Osteoblast (primary cell): ENCODE results near the gene MIS18A. TPM values are rescaled to one million over a fixed set of nuclear protein-coding genes. Genes with fewer than 3 reads are reported as not detected.
"Not testable (repeated sequence)": the region's sequence is repeated elsewhere in the genome, so short reads cannot be mapped to it uniquely, and the experiment has no call there.

Source experiments
- DNase-seq: peaks from one replicate; pipeline ENCODE4 v3.0.0; 2011; ENCODE audit warnings: low spot score, mixed read lengths; ENCODE audit not compliant: insufficient read length; ENCODE audit errors: missing footprints
- H2AFZ ChIP-seq: 2 replicates; pipeline ENCODE4 v1.6.0; 2011; ENCODE audit warnings: mild to moderate bottlenecking, low read length
- H3K27ac ChIP-seq: 2 replicates; pipeline ENCODE4 v1.5.1; 2011; ENCODE audit warnings: mild to moderate bottlenecking, low read depth, low read length, moderate library complexity
- H3K27me3 ChIP-seq: 2 replicates; pipeline ENCODE4 v1.6.0; 2012; ENCODE audit warnings: mild to moderate bottlenecking, control low read depth, inconsistent platforms, low read length, moderate library complexity; ENCODE audit not compliant: insufficient read depth
- H3K36me3 ChIP-seq: 2 replicates; pipeline ENCODE4 v1.5.1; 2011; ENCODE audit warnings: mild to moderate bottlenecking, low read length, control low read depth, moderate library complexity; ENCODE audit not compliant: insufficient read depth
- H3K4me1 ChIP-seq: 2 replicates; pipeline ENCODE4 v1.5.1; 2011; ENCODE audit warnings: mild to moderate bottlenecking, low read length, control low read depth, moderate library complexity; ENCODE audit not compliant: insufficient read depth
- H3K4me2 ChIP-seq: 2 replicates; pipeline ENCODE4 v1.6.0; 2011; ENCODE audit warnings: mild to moderate bottlenecking, low read length; ENCODE audit not compliant: insufficient read depth
- H3K4me3 ChIP-seq: fragments of 200-600 bp; sonication (generic); 3 replicates; pipeline ENCODE4 v1.5.1; 2012; ENCODE audit warnings: mild to moderate bottlenecking, low read length, inconsistent platforms; ENCODE audit not compliant: insufficient read depth
- H3K79me2 ChIP-seq: 2 replicates; pipeline ENCODE4 v1.6.0; 2012; ENCODE audit warnings: mild to moderate bottlenecking, low read length, control low read depth, inconsistent platforms; ENCODE audit not compliant: insufficient read depth
- H3K9me3 ChIP-seq: 2 replicates; pipeline ENCODE4 v1.5.1; 2011; ENCODE audit warnings: low read depth, low read length, control low read depth
- H4K20me1 ChIP-seq: 2 replicates; pipeline ENCODE4 v1.6.0; 2012; ENCODE audit warnings: mild to moderate bottlenecking, low read length, control low read depth; ENCODE audit not compliant: insufficient read depth
- total RNA-seq: library from RNA; depleted of rRNA; stranded (reverse); fragments of >200 nt; gene quantifications from 2 replicates; pipeline ENCODE4 v1.2.3, GENCODE V29; 2012
- TF ChIP-seq, protein P1 (sequence below): IDR thresholded peaks from 2 replicates; pipeline ENCODE4 v1.5.1; 2011; ENCODE audit warnings: mild to moderate bottlenecking, low read depth, low read length, moderate library complexity; ENCODE audit errors: extremely low read depth

The MIS18A gene
- total RNA-seq, 1 donor: 4.3 TPM

DNA sequence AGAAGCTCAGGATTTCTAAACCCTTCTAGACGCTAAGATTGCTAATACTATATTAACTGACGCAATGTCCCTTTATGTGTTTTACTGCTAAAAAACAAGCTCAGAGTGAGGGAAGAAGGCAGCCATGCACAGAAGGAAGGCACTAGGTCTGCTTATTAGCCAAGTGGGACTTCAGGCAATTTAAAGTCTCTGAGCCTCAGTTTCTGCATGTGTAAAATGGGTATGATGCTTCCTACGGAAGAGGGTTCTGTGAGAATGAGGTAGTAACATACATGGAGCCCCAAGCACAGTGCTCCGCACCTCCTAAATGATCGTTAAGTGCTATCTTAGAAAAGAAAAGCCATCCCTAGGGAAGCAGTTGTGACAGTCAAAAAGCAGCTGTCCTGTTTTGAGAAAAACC is 16.9 kb downstream of the MIS18A start:
- H2AFZ ChIP-seq: no peak overlapping the region
- H4K20me1 ChIP-seq: no peaks in the 10 kb centered on the region
- peaks cover 9% of the 10 kb centered on the region for H3K4me1 ChIP-seq
- TF ChIP-seq, protein P1, sequence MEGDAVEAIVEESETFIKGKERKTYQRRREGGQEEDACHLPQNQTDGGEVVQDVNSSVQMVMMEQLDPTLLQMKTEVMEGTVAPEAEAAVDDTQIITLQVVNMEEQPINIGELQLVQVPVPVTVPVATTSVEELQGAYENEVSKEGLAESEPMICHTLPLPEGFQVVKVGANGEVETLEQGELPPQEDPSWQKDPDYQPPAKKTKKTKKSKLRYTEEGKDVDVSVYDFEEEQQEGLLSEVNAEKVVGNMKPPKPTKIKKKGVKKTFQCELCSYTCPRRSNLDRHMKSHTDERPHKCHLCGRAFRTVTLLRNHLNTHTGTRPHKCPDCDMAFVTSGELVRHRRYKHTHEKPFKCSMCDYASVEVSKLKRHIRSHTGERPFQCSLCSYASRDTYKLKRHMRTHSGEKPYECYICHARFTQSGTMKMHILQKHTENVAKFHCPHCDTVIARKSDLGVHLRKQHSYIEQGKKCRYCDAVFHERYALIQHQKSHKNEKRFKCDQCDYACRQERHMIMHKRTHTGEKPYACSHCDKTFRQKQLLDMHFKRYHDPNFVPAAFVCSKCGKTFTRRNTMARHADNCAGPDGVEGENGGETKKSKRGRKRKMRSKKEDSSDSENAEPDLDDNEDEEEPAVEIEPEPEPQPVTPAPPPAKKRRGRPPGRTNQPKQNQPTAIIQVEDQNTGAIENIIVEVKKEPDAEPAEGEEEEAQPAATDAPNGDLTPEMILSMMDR: no peak
- no peaks in the 10 kb centered on the region for H3K9me3 ChIP-seq
- no peak overlapping the region for H3K4me2 ChIP-seq
- peaks cover 3% of the 10 kb centered on the region for H3K36me3 ChIP-seq
- H3K27ac ChIP-seq: no peak overlapping the region
- DNase-seq: no peak
- no peaks in the 10 kb centered on the region for H3K79me2 ChIP-seq
- H3K27me3 ChIP-seq: no peaks in the 10 kb centered on the region
- H3K4me3 ChIP-seq: no peak overlapping the region

DNA sequence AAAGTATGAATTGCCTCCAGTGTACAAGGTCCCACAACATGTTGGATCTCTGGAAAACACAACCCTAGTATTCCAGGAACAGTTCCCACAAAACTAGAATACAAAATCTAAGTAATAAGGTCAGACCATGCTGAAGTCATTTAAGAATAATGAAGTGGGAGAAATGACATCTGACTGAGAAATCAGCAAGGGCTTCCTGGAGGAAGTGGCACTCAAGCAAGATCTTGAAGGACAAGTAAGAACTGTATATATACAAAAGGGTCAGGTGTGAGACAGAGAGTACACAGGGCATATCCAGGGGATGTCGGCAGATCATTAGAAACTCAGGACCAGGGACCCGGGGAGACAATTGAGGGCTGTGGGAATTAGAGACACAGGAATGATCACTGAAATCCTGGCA is 18.7 kb downstream of the MIS18A start:
- H2AFZ ChIP-seq: no peak overlapping the region
- no peak overlapping the region for H3K4me2 ChIP-seq
- no peaks in the 10 kb centered on the region for H3K27me3 ChIP-seq
- no peaks in the 10 kb centered on the region for H3K79me2 ChIP-seq
- no peak for DNase-seq
- TF ChIP-seq, protein P1: no peak
- H3K36me3 ChIP-seq: no peaks in the 10 kb centered on the region
- H3K9me3 ChIP-seq: no peaks in the 10 kb centered on the region
- H4K20me1 ChIP-seq: no peaks in the 10 kb centered on the region
- no peak overlapping the region for H3K27ac ChIP-seq
- H3K4me1 ChIP-seq: peaks cover 17% of the 10 kb centered on the region
- H3K4me3 ChIP-seq: no peak overlapping the region

GRCh38 chr21:32258786-32259048 is 20.1 kb downstream of the MIS18A start:
- H3K27me3 ChIP-seq, H3K79me2 ChIP-seq, DNase-seq, H3K27ac ChIP-seq, H3K9me3 ChIP-seq, H2AFZ ChIP-seq, H3K36me3 ChIP-seq, H3K4me3 ChIP-seq, H4K20me1 ChIP-seq: not testable (repeated sequence)
- Histone ChIP-seq H3K4me1 (peaks cover 17% of the 10 kb centered on the region), H3K4me2 (peak overlapping the region; percentile 46)

DNA sequence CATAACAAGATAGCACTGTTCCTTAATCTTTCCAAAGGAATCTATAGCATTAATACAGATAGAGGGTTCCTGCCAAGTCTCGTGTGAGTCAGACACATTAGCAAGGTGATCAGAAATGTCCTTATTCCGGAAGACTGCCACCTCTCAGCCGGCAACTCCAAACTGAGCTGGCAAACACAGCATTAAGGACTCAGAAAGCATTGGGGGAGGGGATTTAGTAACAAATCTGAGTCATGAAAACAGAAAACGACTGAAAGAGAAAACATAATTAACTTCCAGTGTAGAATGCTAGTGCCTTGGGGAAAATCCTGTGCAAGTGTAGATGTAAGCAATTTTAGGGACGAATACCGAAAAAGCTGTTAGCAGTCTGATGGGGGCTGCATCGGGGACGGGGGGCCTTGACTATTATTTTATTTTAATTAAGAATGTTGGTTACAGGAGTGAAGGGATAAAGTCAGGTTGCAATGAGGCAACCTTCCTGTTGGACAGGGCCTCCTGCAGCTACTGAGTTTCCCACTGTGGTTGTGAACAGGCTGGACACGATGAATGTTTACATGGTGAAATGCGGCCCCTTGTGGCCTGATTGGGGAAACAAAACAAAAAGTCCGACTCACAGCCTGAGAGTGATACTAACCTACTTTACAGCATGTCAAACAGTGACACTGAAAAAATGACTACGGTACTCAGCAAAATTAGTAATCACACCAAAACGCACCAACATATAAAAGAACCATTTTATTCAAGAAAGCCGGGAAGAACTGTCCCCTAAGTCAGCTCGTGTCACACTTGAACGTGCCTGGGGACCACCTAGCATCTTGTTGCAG is 20.7 kb downstream of the MIS18A start:
- Histone ChIP-seq H3K27me3 (no peaks in the 10 kb centered on the region), H4K20me1 (no peaks in the 10 kb centered on the region), H3K4me3 (no peak overlapping the region), H2AFZ (no peak overlapping the region), H3K9me3 (no peaks in the 10 kb centered on the region), H3K4me2 (peak overlapping the region; percentile 46), H3K79me2 (no peaks in the 10 kb centered on the region), H3K4me1 (peaks cover 21% of the 10 kb centered on the region), H3K27ac (no peak overlapping the region), H3K36me3 (no peaks in the 10 kb centered on the region)
- TF ChIP-seq, protein P1: peak; percentile 89
- peak; percentile 84 for DNase-seq
